Stimulated activated CD4-positive, alpha-beta T cell treated with anti-CD3 and anti-CD28 coated beads, TNF-alpha, amount 100 ng/mL, for 24 hours (primary cell): ENCODE measurements around the gene NTRK2.

Experiments used
- DNase-seq, 3 experiments: peaks; one replicate each; pipeline ENCODE4 v3.0.0-alpha.2; 2020; ENCODE audit warnings: low read depth in 3 of 3

NTRK2 gene

DNA sequence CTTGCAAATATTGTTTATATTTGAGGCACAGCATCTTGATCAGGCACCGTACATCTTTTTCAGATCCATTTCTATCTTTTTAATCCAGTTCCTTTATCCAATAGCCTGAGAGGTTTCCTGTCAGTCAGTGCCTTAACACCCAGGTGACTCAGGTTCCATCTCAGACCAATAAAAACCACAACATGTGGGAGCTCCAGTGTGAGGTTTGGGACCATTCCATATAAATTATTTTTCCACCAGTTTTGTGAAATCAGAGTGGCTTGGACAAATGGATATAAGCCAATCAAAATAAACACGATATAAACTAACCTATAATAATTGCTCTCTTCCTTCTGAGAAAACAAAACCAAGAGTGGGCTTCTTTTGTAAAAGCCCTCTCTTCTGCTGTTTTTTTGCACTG is 351.3 kb downstream of the NTRK2 start:
- DNase-seq, result no peak

DNA sequence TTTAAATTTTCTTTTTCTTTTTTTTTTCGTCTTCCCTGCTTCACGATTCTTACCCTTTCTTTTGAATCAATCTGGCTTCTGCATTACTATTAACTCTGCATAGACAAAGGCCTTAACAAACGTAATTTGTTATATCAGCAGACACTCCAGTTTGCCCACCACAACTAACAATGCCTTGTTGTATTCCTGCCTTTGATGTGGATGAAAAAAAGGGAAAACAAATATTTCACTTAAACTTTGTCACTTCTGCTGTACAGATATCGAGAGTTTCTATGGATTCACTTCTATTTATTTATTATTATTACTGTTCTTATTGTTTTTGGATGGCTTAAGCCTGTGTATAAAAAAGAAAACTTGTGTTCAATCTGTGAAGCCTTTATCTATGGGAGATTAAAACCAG is 352.2 kb downstream of the NTRK2 start:
- no peak for DNase-seq

DNA sequence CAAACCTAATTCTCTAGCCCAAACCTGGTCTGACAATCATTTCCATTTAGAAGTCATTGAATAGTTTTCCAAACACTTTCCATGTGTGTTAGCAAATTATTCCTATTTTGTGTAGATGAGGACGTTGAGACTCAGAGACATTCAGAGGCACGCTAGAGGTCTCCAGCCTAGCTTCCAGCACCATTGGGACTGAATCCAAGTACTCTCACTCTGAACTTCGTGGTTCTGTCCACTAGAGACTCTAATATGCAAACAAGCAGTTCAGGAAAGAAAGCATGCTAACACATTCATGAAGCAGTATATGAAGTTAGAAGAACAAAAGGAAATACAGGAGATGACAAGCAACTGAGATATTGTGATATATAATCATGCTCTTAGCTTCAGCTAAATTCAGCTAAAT is 354.8 kb downstream of the NTRK2 start:
- DNase-seq, result no peak

DNA sequence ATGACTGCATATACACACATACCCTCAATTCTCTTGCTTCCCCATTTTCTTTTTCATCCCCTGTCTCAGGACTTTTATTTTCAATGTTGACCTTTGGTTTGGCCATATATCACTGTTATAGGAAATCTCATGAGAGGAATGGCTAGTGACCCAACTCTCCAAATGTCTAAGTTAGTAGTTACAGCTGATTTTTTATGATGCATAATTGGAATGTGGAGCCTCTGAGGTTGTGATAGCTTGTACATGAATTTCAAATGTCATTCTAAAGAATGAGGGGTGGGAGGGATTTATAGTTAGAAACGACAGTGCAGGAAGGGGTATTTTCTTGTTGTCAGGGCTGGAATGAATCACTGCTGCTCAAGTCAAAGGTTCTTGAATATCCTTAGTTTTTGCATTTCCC is 356.1 kb downstream of the NTRK2 start:
- DNase-seq, result no peak

DNA sequence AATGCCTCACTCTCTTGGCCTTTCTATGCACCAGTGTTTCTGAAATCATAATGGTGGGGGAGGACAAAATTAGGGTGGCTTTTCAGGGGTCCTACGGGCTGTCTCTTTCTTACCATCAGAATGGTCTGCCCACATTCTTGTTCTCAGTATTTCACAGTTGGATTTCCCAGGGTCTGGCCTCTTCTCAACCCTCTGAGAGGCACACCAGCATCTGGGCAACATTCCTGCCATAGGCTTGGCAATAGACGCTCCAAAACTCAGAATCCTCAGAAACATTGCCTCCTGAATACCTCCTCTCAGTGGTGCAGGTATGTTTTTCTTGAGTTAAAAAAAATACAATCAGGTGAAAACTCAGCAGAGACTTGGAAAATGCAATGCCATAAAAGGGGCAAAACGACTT is 358.3 kb downstream of the NTRK2 start:
- no peak for DNase-seq

DNA sequence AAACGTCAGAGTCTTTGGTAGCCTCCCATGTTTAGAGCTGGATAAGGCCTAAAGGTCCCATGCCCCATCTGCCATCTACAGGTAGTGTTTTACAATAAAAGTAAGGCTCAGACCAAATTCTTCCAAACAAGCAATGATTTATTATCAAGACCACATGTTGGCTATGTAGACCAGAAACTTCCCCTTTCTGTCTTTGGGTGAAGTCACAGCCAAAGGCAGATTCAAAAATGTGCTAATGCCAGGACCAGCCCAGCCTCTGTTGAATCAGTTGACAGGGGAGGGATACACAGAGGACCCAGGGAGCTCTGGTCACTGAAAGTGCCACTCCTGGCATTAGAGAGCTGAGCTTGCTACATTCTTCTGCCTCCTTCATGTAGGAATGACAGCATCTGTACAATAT is 360.8 kb downstream of the NTRK2 start:
- DNase-seq, result no peak

DNA sequence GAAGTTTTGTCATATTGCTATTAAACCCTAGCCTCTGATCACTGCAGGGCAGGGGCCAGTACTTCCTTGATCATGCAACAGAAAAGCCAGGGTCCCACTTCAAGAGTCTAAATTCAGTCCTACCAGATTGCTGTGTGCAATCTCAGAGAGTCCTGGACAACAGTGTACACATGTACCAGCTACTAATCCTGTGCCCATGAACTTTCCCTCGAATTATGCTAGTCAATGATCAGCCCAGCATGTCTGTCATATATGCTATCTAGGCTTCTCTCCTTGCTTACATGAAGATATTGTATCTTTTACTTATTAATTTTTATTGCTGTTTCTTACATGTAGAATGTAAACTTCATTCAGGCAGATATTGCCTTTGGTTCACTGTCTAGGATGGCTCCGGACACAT is 367.0 kb downstream of the NTRK2 start:
- DNase-seq, result no peak

DNA sequence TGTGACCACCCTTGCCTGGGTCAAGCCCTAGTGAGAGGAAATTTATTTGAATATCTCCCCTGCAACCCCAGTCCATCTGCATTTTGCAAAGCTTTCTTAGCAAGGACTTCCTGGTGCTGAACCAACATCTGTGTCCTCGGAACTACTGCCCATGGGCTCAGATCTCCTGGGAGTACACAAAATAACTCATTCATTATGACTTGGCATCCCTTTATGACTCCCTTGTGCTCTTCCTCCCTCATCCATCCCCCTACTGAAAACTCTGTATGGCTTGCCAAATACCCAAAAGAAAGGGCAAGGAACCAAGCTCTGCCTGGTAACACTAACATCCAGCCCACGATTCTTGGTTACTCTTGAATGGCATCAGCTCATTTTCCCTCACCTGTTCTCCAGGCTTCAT is 368.5 kb downstream of the NTRK2 start:
- no peak for DNase-seq

DNA sequence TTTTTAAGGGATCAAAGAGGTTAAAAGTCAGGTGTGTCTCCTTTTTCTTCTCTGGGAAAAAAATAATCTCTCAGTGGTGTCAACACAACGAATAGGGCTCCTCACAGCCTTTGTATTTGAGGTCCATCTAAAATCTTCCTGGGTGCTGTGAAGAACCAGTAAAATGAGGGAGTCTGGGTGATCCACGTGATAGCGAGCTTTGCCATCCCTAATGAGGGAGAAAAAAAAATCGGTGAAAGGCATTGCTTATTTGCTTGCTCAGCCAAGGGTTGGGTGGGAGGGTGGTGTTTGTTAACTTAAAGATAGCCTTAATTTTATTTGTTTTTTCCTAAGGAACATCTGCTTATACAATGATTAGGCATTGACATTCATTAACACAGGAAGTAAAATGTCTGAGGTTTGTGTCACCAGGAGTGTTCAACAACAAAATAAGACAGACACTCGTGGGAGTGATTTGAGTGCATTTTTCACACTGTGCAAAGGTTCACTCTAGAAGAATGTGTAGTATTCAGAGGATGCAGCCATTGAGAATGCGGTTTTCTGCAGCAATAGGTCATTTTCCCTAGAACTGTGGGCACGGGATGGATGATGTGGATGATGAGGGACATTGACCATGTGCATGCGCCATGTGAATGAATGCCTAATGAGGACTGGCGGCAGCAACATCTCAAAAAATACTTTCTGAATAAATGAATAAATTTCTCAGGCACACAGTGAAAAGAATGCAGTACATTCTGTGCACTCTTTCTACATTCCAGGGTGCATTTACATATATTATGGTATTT is 369.5 kb downstream of the NTRK2 start:
- no peak for DNase-seq

DNA sequence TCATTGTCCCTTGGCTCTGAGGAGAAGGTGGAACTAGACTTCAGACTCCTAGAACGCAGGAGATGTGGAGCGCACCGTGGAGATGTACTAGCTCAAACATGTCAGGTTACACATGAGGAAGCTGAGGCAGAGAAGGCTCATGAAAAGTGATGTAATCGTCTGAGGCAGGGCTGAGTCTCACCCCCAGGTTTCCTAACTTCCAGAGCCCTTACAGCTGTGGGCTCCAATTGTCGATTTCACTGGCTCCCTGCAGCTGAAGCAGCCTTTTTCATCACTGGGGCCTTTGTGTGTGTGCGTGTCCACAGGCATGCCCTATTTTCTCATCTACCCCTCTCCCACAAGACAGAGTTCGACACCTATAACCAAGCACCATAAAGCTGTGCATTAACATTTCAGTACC is 370.6 kb downstream of the NTRK2 start:
- DNase-seq, result no peak

DNA sequence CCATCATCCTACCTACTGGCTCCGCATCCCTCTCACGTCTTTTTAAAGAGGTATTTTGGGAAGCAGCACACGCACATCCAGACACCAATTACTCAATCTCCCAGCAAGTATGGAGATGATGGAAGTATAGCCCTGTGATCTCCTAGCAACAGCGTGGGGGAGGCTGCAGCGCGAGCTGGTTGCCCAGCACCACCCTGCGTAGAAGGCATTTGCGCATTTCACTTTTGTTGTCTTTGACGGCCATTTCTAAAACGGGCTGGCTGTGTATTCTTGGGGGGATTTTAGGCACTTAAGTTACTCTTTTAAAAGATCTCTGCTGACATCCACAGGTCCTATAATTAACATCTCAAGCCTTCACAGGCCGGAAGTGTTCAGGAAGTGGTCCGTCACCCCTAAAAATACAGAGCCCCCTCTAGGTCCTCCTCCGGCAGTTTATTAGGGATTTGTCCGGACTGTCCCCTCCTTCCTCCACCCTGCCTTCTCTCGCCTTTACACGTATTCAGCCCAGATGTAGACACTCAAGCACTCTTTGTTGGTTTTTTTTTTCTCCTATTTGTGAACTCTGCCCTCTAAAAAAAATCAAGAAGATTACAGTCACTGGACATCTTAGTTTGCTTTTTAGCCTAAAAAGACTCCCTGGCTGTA is 371.4 kb downstream of the NTRK2 start:
- no peak for DNase-seq

DNA sequence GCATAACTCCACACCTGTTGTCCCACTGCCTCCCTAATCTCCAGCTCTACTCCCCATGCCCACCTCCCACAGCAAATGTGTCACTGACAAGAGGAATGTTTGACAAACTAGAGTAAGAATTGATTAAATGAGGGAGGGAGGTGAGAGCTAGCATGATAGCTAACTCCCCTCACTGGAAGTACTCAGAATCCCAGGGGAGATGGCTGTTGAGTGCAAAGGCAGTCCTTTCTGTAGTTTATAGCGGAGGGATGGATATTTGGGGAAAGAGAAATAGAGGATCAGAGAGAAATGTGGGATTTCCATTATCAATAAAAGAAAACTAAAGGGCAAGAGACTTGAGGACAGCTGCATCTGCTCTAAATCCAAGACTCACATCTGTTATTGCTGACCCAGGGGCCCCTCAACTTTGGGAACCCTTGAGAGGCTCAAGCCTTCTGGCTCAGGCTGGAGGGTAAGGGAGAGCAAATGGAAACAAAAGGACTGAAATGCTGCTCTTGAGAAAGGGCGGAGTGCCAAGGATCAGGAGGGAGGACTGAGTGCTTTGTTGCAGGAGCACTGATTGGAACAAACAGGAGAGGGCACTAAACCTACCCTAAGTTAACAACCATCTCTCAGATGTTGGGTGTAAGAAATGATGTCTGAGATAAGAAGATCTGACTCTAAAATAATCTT is 372.1 kb downstream of the NTRK2 start:
- DNase-seq, result no peak

DNA sequence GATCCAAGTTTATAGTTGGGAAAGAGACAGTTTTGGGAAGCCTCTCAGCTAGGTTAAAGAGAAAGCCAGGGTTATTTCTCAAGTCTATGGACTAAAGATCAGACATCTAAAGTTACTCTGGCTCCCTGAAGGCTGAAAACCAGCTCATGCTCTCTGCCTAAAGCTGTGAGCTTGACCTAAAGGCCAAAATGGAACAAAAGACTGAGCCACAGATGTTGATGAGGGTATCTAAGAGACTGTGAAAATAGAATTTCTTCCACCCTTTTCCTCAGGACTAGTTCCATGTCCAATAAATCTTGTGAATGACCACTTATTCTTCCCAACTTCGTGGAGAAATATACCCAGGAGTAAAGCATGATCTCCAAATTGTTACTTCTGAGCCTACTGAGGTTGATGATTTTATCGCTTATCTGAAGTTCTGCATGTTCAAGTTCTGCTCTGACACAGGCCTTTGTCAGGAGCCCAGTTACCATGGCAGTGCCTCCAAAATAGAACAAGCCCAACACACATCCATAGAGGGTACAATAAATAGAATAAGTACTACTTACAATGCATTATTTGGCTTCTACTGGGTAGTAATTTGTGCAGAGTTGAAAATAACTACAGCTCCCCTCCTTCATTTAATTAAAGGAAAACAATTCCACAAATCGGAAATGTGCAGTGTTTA is 373.6 kb downstream of the NTRK2 start:
- DNase-seq, result no peak

DNA sequence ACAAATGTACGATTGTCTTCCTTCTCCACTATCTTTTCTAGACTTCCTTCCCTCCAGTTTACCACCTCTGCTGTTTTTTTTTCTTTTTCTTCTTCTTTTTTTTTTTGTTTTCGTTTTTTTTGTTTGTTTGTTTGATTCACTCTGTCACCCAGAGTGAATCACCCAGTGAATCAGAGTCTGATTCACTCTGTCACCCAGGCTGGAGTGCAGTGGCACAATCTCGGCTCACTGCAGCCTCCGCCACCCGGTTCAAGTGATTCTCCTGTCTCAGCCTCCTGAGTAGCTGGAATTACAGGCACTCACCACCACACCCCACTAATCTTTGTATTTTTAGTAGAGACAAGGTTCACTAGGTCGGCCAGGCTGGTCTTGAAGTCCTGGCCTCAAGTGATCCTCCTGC is 375.7 kb downstream of the NTRK2 start:
- no peak for DNase-seq

DNA sequence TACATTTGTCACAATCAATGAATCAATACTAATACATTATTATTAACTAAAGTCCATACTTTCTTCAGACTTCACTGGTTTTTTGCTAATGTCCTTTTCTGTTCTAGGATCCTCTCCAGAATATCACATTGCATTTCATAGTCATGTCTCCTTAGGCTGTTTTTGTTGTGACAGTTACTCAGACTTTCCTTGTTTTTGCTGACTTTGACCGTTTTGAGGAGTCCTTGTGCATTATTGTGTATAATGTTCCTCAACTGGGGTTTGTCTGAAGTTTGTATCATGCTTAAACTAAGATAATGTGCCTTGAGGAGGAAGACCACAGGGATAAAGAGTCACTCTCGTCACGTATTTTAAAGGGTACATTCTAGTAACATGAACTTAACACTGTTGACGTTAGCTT is 376.9 kb downstream of the NTRK2 start:
- no peak for DNase-seq

DNA sequence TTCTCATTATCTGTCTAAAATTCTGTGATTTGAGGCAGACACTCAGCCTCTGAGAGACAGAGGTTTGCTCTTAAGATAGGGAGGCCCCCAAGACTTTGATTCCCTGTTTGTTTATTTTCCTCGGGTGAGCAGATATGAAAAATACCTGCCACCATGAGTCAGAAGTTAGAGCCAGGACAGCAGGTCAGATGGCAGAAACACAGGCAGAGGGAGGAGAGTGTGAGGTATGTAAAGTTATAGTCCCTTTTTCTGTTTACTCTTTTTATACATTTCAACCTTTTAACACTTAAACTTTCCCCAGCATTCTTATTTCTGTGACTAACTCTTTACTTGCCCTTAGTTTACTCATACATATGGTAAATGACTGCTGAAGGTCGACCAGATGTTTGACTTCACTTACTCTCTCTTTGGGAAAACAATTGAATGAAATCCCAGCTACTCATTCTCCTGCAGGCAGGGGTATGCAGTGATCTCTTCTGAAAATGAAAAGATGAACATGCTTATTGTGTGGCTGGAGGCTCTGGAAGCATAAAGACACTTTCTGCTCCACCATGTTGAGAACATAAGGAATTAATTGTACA is 383.8 kb downstream of the NTRK2 start:
- DNase-seq, result no peak

DNA sequence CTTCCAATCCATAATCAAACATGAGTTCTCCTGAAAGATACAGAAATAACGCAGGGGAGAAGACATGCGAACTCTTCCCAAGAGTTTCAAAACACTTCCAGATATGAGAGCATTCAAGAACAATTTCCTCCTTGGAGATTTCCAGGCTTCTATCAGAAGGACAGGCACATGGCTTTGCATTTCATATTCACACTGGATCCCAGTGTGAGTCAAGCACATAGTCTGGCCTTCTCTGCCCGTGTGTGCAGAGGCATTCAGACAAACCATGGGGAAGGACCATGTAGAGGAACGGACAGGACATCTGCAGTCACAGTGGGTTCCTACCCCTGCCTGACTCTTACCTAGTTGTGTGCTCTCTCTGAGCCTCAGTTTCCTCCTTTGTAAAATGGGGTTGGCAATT is 384.5 kb downstream of the NTRK2 start:
- DNase-seq, result no peak

DNA sequence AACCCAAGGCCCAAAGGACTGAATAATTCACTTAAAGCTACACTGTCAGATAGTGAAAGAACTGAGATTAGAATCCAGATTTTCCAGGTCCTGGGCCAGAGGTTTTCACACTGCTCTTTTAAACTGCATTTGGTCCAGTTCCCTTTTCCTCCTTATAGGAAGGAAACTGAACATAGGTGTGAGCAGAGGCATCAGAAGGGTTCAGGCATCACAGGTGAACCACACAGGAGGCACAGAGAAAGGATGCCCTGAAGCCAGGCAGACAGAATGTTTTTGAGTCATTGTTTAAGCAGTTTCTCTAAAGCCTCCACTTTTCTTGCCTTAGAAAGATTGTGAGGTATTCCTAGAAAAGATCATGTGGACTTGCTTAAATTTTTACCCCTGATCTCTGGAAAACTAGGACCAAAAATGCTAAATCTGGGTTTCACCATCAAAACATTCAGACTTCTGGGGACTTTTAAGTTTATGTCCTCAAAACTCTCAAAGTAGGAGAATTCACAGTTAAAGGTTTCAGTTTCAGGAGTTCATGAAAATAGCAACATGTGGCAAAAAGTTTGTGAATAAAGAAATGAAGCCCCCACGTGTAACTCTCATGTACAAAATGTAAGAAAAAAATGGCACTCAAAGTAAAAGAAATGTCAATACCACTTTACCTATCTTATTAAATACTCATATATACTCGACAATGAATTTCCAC is 386.1 kb downstream of the NTRK2 start:
- no peak for DNase-seq

DNA sequence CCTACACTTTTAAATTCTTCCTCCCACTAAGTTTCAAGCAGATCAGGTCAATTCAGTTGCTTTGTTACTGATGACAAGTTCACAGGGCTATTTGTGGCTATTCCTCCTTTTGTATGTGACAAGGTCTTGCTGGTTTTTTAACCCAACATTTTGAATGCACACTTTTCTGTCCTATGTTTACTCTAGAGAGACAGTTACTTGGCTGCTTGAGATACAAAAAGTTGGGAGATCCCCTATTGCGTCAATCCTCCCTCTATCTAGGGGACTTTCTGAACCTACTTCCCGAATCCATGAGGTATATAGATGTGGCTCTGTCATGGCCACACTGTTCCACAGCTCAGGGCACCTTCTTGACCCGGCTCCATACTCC is 386.7 kb downstream of the NTRK2 start:
- DNase-seq, result no peak

DNA sequence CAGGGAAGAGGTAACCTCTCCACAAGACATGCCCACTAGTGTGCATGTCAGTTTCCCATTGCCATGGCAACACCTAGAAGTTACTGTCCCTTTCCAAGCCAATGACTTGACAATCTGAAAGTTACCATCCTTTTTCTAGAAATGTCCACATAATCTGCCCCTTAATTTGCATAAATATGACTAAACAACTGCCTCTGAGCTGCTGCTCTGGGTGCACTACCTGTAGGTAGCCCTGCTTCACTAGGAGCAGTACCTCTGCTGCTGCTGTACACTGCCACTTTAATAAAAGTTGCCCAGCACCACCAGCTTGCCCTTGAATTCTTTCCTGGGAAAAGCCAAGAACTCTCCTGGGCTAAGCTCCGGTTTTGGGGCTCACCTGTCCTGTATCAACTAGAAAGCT is 392.4 kb downstream of the NTRK2 start:
- no peak for DNase-seq

DNA sequence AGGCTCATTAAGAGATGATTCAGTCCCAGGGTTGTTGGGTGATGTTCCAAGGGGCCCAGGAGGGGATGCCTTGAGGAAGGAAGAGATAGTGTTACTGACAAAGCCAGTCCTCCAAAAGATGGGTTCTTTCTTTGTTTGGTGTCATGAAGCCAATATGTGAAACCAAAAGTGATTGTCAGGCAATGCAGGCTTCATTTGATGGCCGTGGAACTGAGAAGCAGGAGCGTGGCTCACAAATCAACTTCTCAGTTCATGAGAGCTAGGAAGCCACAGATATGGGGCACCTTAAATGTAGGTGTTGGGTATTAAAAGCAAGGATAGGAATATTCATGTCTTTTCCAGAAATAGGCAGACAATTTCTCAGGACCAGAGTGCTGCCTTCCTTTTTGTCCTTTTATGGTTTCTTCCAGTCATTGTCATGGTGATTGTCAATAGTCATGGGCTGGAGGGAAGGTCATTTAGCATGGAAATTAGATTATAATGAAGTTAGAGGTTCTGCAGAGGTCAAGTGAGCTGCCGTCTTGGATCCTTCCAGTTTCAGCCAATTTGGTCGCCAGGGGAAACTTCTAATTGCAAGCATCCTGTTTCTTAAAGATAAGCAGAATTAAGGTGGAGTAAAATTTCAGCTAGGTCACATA is 393.0 kb downstream of the NTRK2 start:
- DNase-seq, result no peak
